ENCODE measurements around the gene CHIA. TPM values are rescaled to one million over a fixed set of nuclear protein-coding genes. Genes with fewer than 3 reads are reported as not detected.

The CHIA gene
- total RNA-seq, result under 0.01 and 0.11 TPM in 2 replicates

DNA sequence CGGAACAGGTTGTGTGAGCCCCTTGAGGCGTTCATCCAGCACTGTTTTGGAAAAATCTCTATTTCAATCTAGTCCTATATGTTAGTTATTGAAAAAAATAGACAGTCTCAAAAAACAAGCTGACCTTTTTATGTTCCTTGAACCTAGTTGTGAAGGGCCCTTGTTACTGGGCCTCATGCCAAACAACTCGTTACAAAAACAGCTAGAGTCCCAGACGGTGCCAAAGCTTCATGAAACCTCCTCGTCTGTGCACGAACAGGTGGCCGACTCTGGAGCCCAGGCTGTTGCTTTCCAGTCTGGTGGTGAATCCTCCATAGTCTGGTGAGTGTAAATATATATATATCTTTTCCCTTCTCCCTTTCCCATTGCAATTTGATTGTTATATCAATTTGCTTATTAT is at the start of gene CHIA:
Gene CHIA (plus strand): TSS at position 222 of the 400 bp plus-strand sequence. CDS start 19,617 bp downstream, outside the sequence.

Small RNA genes within 50 kb of the gene (small RNA-seq; reads per million reads assigned to genes)
- gene AL356387.2, result not detected

Other genes starting within 250 kb of the CHIA start
- gene DRAM2, start 150.8 kb upstream of the CHIA start, total RNA-seq, result 73.0 and 107 TPM in 2 replicates
- 34.9 and 51.8 TPM in 2 replicates for gene CEPT1, start 150.6 kb upstream of the CHIA start, total RNA-seq
- gene DENND2D, start 90.2 kb upstream of the CHIA start, total RNA-seq, result 75.4 and 93.4 TPM in 2 replicates
- 3.5 and 4.9 TPM in 2 replicates for gene CHI3L2, start 63.1 kb upstream of the CHIA start, total RNA-seq
- 0.76 and 1.2 TPM in 2 replicates for gene OVGP1, start 136.9 kb downstream of the CHIA start, total RNA-seq
- 26.7 and 51.6 TPM in 2 replicates for gene WDR77, start 158.4 kb downstream of the CHIA start, total RNA-seq
- gene ATP5PB, start 158.6 kb downstream of the CHIA start, total RNA-seq, result 203 and 218 TPM in 2 replicates
- 0.11 and 0.39 TPM in 2 replicates for gene C1orf162, start 183.1 kb downstream of the CHIA start, total RNA-seq
- not detected in 2 replicates for gene ADORA3, start 212.8 kb downstream of the CHIA start, total RNA-seq
- not detected in 2 replicates for gene TMIGD3, start 212.8 kb downstream of the CHIA start, total RNA-seq

Measured in placental epithelial cell (primary cell).